HG02973 (cell line): Measurements from ENCODE around the gene HTR3C.
"Not testable (repeated sequence)": the region's sequence is repeated elsewhere in the genome, so short reads cannot be mapped to it uniquely, and the experiment has no call there.

Experiments
- ATAC-seq: cut with Tn5 transposase; IDR thresholded peaks from one replicate; pipeline ENCODE4 v1.9.1; 2021; ENCODE audit warnings: moderate library complexity; ENCODE audit not compliant: unreplicated experiment

The HTR3C gene, protein sequence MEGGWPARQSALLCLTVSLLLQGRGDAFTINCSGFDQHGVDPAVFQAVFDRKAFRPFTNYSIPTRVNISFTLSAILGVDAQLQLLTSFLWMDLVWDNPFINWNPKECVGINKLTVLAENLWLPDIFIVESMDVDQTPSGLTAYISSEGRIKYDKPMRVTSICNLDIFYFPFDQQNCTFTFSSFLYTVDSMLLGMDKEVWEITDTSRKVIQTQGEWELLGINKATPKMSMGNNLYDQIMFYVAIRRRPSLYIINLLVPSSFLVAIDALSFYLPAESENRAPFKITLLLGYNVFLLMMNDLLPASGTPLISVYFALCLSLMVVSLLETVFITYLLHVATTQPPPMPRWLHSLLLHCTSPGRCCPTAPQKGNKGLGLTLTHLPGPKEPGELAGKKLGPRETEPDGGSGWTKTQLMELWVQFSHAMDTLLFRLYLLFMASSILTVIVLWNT

DNA sequence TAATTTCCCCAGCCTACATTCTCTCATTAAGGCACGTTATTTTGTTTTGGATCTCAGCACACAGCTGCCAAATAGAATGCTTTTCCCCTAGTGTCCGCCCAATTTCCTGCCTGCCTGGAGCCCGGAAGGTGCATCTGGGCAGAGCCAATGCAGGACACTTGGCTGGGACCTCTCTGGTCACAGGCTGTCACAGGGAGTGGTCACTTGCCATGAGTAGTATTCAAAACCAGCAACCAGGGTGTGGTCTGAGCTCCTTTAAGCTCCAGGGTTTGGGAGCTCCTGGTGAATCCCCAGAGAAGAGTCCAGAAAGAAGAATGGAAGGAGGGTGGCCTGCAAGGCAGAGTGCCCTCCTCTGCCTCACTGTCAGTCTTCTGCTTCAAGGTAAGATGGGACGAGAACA, at the start of gene HTR3C:
HTR3C (plus strand) TSS at position 281 of the 400 bp plus-strand sequence; CDS start at position 315, 34 bp downstream.
- ATAC-seq: no peak

DNA sequence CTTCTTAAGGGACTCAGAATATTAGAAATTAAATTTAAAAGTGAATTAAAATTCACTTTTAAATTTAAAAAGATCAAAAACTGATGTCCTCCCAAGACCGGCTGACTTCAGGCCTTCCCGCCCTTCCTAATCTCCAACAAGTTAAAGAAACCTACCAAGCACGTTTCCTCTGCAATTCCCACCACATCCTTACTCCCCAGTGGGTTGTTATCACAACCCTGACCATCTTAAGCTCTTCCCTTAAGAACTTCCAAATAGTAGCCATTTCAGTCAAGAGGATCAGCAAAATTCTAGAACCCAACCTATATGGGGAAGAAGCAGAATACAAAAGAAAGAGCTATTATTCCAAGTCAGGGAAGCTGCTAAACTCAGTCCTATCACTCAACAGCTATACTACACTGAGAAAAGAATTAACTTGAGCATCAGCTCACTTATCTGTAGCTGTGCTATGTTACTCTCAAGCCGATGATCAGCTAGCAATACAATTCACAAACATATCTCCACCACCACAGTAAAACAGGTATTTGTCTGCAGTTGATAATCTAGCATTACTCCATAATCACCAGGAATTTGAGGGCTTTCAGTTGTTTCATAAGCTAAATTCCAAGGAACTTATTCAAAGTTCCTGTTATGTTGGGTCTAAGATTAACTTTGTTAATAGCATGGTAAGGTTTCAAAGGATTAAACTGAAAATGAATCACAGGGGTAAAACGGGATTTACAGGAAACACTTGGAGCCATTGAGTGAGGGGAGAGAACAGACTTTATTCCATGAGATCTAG, 49.5 kb upstream of the HTR3C start:
- no peak for ATAC-seq

DNA sequence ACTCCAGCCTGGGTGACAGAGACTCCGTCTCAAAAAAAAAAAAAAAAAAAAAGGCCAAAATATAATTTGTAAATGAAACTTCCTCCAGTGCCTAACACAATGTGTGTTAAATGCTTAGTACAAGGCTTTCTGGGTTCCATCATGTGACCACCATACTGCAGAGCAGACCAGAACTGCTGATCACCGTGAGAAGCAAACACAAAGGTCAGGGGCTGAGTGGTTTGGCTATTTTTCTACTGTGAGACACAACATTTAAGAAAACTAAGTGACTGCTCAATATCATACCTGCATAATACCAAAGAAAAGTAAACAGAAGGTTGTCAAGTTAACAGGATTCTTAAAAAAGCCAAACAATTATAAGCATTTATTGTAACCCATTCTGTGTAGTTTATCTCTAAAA, 48.4 kb upstream of the HTR3C start:
- ATAC-seq: no peak

DNA sequence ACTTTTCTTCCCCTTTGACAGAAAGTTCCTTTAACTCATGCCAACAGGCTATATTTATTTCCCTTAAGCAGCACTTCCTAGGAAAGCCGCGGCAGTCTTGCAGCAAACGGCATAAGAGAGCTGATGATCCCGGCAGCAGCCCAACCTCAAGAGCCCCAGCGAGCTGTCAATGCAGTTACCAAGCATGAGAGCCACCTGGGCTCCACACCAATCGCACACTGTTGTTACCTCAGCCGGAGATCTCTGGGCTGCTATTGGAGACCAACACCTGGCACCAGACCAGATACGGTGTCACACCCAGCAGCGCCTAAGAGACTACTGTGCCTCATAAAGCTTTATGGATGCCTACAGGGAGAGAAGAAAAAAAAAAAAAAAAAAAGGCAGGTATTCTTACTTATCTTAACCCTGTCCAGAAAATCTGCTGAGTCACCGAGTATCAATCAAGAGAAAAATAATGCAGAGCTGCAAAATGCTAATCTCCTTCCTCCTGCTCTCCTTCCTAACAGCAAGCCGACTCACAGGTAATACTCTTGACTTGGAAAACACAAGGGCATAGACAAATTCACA, 46.8 kb upstream of the HTR3C start:
- peak; percentile 83 for ATAC-seq

DNA sequence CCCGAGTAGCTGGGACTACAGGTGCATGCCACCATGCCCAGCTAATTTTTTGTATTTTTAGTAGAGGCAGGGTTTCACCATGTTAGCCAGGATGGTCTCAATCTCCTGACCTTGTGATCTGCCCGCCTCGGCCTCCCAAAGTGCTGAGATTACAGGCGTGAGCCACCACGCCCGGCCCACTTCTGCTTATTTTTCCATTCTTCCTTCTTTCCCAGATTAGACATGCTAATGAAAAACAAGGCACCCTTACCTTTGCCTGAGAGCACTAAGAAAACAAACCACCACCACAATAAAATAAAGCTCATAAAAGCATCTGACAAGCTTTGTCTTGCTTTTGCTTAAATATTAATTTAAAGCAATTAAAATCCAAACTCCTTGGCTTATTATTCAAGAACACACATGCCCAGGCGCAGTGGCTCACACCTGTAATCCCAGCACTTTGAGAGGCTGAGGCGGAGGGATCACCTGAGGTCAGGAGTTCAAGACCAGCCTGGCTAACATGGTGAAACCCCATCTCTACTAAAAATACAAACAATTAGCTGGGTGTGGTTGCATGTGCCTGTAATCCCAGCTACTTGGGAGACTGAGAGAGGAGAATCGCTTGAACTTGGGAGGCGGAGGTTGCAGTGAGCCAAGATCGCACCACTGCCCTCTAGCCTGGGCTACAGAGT, 45.6 kb upstream of the HTR3C start:
- ATAC-seq: not testable (repeated sequence)

DNA sequence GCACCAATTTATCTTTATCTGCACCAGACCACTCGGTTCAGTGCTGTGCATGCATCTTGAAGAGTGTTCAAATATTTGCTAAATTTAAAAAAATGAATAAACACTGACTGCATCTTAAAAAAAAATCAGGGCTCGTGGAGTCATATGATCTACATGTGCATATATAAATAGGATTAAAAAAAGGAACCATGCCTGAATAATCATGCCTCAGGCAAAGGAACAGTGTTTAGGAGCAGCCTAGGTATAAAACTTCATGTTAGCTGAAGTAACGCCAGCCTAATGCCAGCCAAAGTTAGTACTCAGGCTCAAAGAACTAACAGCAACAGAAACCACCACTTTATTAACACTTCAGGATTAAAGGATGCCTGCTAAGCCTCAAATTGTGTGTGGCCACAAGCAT, 44.7 kb upstream of the HTR3C start:
- ATAC-seq: no peak

DNA sequence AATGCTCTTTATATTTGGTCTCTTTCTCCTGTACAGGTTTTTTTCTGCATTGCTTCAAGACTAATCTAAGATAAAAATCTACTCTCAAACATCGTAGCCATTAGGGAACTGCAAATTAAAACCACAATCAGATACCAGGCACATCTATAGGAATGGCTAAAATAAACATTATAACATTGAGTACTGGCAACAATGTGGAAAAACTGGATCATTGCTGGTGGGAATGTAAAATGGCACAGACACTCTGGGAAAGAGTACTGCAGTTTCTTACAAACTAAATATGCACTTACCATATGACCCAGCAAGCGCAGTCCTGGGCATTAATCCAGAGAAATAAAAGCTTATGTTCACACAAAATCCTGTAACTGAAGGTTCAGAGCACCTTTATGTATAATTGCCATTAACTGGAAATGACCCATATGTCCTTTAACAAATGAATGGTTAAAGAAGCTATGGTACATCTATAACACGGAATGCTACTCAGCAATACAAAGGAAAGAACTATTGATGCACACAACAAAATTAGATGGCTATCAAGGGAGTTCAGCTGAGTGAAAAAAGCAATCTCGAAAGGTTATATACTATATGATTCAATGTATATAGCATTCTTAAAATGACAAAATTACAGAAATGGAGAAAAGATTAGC, 41.5 kb upstream of the HTR3C start:
- ATAC-seq: no peak

DNA sequence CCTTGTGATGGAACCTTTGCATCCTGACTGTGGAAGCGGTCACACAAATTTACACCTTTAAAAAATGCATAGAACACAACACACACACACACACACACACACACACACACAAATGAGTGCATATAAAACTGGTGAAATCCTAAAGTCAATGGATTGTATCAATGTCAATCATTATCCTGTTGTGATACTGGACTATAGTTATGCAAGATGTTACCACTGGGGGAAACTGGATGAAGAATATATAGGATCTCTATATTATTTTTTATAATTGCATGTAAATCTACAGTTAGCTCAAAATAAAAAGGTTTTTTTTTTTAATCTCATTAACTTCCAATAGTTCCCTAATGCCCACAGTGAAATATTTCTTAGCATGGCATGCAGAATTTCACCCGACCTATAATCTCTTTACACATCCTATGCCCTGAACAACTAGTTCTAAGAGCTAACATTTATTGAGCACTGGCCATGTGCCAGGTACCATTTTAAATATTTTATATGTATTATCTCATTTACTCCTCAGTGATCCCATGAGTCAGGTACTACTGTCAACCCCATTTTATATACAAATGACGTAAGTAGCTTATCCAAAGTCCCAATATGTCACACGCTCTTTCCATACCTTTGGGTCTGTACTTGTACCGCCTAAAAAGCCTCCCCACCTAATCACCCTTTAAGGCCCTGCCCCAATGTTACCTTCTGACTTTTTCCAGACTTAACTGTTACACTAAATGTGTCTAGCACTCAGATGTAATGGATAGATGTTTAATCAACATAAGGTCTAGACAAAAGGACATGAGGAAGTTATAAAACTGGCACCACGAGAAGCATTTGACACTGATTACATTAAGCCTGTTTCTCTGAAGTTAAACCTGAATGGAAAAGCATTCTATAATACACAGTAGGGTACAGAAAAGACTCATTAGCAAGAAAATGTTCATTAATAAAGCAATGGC, 40.6 kb upstream of the HTR3C start:
- no peak for ATAC-seq

DNA sequence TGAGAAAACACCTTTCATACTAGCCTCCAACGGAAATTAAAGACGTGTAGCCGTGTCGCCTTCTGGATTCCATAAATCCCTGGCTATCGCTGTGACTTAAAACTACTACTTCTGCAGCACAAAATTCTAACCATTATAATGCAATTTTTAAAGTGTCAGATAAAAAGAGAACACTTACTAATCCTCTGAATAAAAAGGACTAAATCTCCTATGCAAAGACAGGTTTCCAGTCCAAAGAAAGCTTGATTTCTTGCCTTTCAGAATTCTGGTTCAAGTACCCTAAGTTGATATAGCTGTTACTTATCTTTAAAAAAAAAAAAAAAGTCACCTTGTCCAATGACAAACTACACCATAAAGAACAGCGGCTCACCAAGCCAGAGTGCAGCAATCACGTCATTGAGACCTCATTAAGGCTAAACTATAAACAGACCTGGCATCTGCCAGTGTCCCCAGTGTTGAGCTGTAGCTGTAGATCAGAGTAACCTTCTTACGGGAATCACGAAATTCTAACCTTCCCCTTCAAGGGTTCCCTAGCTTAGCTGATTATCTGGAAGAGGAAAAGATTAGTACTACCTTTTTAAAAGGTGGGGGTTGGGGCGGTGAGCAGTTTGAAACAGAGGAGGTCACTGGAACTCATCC, 37.3 kb upstream of the HTR3C start:
- no peak for ATAC-seq

DNA sequence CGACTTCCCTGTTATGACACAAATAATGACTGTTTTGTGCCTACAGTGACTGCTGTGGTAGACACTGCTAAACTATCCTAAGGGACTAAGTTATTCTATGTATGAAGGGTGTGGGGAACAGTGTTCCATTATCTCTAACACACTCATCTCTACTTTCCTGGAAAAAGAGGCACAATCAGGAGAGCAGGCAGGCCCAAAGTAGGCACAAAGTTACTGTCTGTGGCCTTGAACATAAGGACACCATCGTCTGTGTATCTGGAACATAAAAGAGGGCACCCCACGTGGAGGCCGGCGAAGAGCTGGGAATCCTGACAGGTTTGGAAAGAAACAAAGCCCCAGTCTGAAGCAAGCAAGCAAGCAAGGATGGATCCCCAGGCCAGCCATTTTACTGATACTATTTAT, 36.7 kb upstream of the HTR3C start:
- no peak for ATAC-seq

DNA sequence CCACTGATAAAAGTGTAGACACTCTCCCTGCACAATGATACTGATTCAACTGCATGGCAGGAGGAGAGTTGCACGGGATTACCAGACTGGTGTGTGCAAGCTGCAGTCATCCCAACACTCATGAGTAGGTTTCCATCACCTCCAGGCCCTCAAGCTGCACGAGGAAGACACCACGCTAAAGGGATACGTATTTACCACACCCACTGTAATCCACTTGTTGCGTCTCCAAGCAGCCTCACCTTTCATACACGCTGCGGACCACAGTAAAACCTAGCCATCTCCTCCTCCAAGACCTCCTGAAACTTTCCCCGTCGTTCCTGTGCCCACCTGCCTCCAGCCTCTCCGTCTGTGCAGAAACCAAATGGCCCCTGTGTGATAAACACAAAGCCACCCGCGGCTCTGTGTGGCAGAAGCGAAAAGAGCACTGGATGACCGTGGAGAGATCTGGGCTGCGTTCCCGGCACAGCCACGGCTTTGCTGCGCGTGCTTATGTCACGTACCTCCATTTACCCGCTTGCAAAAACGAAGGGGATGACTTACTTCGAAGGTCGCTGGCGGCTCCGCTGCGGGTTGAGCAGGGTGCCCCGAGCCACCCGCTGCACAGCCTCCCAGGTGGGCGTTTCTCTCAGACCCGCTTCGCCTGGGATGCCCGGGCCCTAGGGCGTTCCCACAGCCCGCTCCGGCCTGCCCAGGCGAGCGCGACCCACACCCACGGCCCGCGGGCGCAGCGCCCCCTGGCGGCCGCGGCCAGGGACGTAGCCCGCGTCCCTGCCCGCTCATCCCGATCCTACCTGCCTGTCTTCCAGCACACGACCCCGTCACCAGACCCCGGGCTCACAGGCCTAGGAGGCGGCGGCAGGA, 35.8 kb upstream of the HTR3C start:
- ATAC-seq: peak; percentile 60

DNA sequence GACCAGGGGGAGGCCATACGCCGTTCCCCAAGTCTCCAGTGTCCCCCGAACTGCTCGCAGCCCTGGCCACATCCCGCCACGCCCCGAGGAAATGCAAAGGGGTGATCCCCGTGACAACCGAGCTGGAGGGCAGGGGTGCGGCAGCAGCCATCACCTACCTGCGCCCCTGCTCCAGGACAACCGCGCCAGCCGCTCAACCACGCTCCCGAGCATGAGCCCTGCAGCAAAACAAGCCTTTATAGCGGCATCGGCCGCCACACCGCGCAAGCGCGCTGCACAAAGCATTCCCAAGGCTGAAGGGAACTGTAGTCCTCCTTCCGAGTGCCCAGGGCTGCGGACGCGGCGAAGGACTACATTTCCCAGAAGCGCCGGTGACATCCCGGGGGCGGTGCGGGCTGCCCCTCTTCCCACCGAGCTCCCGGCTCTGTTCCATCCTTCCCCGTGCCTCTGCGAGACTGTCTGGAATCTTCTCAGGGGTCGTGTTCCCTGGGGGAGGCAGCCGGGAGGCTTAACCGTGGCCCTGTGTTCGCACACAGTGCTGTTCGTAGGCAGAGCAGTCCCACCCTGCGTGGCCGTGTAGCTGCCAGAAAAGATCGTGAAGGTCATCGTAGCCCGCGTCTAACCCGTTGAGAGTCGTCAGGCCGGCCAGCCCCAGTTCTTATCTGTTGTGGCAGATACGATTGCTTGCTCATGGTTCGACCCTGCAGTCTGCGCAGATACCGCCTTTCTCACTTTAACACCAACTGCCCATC, 35.0 kb upstream of the HTR3C start, which contains the start of gene ABCC5:
ABCC5 (minus strand) TSS at position 213 of the 752 bp plus-strand sequence. CDS start 3,492 bp downstream, outside the sequence.
- peak; percentile 93 for ATAC-seq

DNA sequence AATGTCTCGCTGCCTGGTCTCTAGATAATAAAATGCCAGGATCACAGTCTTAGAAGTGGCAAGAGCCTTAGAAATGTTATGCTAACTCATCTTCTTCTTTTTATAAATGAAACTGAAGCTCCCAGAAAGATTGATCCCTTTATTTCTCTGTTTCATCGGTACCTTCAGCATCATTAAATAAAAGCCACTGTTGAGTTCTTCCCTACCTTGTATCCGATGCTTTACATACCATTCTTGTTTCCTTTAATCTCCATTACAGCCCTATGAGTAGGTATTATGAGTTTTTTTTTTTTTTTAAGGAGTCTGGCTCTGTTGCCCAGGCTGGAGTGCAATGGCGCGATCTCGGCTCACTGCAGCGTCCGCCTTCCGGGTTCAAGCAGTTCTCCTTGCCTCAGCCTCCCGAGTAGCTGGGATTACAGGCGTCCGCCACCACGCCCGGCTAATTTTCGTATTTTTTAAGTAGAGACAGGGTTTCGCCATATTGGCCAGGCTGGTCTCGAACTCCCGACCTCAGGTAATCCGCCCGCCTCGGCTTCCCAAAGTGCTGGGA, 34.3 kb upstream of the HTR3C start:
- ATAC-seq: no peak

DNA sequence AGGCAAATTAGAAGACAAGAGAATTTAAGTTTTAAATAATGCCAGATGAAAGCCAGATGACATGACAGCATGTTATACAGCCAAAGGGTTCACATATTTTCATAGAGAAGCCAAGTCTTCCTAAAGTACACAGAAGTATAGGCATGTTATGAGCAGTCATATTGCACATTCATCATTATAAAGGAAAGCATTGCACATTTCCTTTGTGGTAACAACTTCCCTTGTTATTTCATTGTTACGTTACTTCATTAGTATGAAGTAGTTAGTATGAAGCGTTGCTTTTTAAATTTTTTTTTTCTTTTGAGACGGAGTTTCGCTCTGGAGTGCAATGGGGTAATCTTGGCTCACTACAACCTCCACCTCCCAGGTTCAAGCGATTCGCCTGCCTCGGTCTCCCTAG, 30.5 kb upstream of the HTR3C start:
- no peak for ATAC-seq

DNA sequence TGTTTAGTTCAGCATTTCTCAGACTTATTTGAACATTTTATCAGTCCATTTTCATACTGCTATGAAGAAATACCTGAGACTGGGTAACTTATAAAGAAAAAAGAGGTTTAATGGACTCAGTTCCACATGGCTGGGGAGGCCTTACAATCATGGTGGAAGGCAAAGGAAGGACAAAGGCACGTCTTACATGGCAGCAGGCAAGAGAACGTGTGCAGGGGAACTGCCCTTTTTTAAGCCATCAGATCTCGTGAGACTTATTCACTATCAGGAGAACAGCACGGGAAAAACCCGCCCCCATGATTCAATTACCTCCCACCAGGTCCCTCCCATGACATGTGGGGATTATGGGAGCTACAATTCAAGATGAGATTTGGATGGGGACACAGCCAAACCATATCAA, 27.6 kb upstream of the HTR3C start:
- not testable (repeated sequence) for ATAC-seq

DNA sequence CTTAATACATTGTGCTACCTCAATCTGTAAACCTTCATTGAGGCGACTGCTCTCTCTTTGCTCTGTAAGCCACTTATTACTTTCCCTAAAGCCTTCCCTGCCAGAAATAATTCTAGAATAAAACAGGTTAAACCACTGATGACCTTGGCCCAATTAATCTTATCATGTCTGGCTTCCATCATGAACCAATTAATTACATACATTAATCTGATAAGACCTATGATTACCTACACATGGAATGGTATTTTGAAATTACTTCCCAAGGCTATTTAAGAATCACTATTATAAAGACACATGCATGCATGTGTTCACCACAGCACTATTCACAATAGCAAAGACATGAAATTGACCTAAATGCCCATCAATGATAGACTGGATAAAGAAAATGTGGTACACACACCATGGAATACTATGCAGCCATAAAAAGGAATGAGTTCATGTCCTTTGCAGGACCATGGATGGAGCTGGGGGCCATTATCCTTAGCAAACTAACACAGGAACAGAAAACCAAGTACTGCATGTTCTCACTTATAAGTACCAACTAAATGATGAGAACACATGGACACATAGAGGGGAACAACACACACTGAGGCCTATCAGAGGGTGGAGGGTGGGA, 24.5 kb upstream of the HTR3C start:
- ATAC-seq: not testable (repeated sequence)

DNA sequence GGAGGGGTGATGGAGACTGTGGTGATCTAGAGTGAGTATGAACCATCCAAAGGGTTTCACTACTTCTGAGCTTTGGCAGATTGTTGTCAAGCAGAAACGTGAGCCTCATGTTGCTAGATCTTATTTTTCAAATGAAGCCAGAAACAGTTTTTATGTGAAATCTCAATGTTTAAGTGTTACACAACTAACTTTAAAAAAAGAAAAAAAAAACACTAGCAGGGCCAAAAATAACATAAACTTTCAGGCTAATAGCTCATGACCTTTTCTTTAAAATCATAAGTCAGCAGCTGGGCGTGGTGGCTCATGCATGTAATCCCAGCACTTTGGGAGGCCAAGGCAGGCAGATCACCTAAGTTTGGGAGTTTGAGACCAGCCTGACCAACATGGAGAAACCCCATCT, 23.4 kb upstream of the HTR3C start:
- no peak for ATAC-seq
